Endothelial cell of umbilical vein (primary cell): Measurements from ENCODE around the gene SH3TC2. TPM values are rescaled to one million over a fixed set of nuclear protein-coding genes. Genes with fewer than 3 reads are reported as not detected.

ENCODE experiments used
- BruUV-seq: library from RNA; stranded (reverse); fragments of 400-500 nt; replicated peaks from 2 replicates; lab custom pipeline; 2021; lab: Mats Ljungman, UMichigan
- CTCF ChIA-PET: fragments of 300-600, 350-600 bp; sonication (Branson Sonifier 250); formaldehyde crosslinking; loops from one replicate; lab custom pipeline; 2021; ENCODE audit warnings: antibody characterized with exemption, inconsistent platforms; lab: Charles Lee
- POLR2A ChIA-PET: fragments of 300-600, 350-600 bp; sonication (Branson Sonifier 250); formaldehyde crosslinking; loops from one replicate; lab custom pipeline; 2021; ENCODE audit warnings: antibody characterized with exemption, inconsistent platforms; lab: Charles Lee
- DNase-seq: peaks from one replicate; pipeline ENCODE4 v3.0.0-alpha.2; 2011; ENCODE audit warnings: low read depth, low spot score
- FAIRE-seq: peaks from 2 replicates; lab custom pipeline; 2011; peaks lifted over from hg19 to GRCh38; lab: Jason Lieb, UNC
- H2AFZ ChIP-seq: 2 replicates; pipeline ENCODE4 v1.6.0; 2012; ENCODE audit warnings: low read depth, low read length, control low read depth, inconsistent platforms
- H3K27ac ChIP-seq: 2 replicates; pipeline ENCODE4 v1.5.1; 2011; ENCODE audit warnings: low read depth, mild to moderate bottlenecking, control low read depth, low read length, moderate library complexity; ENCODE audit not compliant: insufficient read depth
- H3K27me3 ChIP-seq, 2 experiments: 2 replicates each; pipeline versions ENCODE4 v1.6.0 to v1.6.1; 2011; ENCODE audit warnings: low read length in 2 of 2, mixed read lengths in 1 of 2; ENCODE audit not compliant: control insufficient read depth in 2 of 2, insufficient read depth in 2 of 2
- H3K36me3 ChIP-seq, 2 experiments: 2 replicates in 1 of 2; 3 replicates in 1 of 2; pipeline ENCODE4 v1.5.1; 2011; ENCODE audit warnings: low read length in 2 of 2, mild to moderate bottlenecking in 1 of 2, moderate library complexity in 1 of 2; ENCODE audit not compliant: control insufficient read depth in 2 of 2, insufficient read depth in 2 of 2; ENCODE audit errors: extremely low read depth in 1 of 2
- H3K4me1 ChIP-seq: 3 replicates; pipeline ENCODE4 v1.5.1; 2011; ENCODE audit warnings: mild to moderate bottlenecking, low read length; ENCODE audit not compliant: control insufficient read depth, insufficient read depth; ENCODE audit errors: extremely low read depth
- H3K4me2 ChIP-seq: 2 replicates; pipeline ENCODE4 v1.6.1; 2011; ENCODE audit warnings: low read length, control low read depth, mixed read lengths; ENCODE audit not compliant: insufficient read depth
- H3K4me3 ChIP-seq, 3 experiments: fragments of 200-600 bp in 1 of 3; sonication (generic), shearing (Covaris generic) in 1 of 3; replicated peaks in 1 of 3; 2 replicates each; pipeline ENCODE4 v1.5.1; 2011 to 2016; ENCODE audit warnings: control low read depth in 3 of 3, low read length in 3 of 3, mild to moderate bottlenecking in 2 of 3, inconsistent platforms in 1 of 3, low read depth in 1 of 3, moderate library complexity in 1 of 3; ENCODE audit not compliant: insufficient read depth in 1 of 3
- H3K79me2 ChIP-seq: 2 replicates; pipeline ENCODE4 v1.6.0; 2012; ENCODE audit warnings: low read length, inconsistent platforms; ENCODE audit not compliant: control insufficient read depth, insufficient read depth
- H3K9ac ChIP-seq: replicated peaks from 2 replicates; pipeline ENCODE3; 2011; ENCODE audit warnings: low read length, control low read depth; ENCODE audit not compliant: insufficient read depth; ENCODE audit errors: extremely low read depth
- H3K9me1 ChIP-seq: replicated peaks from 3 replicates; pipeline ENCODE4 v1.6.0; 2011; ENCODE audit warnings: mild to moderate bottlenecking, low read length; ENCODE audit not compliant: control insufficient read depth, insufficient read depth; ENCODE audit errors: extremely low read depth
- H3K9me3 ChIP-seq: replicated peaks from 2 replicates; pipeline ENCODE4 v1.5.1; 2012; ENCODE audit warnings: low read length, inconsistent platforms; ENCODE audit not compliant: control insufficient read depth, insufficient read depth
- H4K20me1 ChIP-seq: replicated peaks from 2 replicates; pipeline ENCODE3; 2011; ENCODE audit warnings: mild to moderate bottlenecking, low read length; ENCODE audit not compliant: control insufficient read depth, insufficient read depth; ENCODE audit errors: extremely low read depth
- GATA2 ChIP-seq: IDR thresholded peaks from 2 replicates; pipeline ENCODE4 v1.7.0; 2011; ENCODE audit warnings: low read depth, mild to moderate bottlenecking, moderate library complexity, mixed read lengths, low read length; ENCODE audit not compliant: insufficient read length, insufficient read depth
- POLR2AphosphoS5 ChIP-seq: IDR thresholded peaks from 2 replicates; pipeline ENCODE4 v1.6.1; 2012; ENCODE audit warnings: low read depth, mild to moderate bottlenecking, control low read depth, low read length, moderate library complexity; ENCODE audit not compliant: insufficient read depth
- dilution Hi-C: fragments of 300-500 bp; cut with MboI; formaldehyde crosslinking; loops from one replicate; pipeline ENCODE4 v1.15.0; 2019; ENCODE audit warnings: low sequenced_read_pairs; ENCODE audit not compliant: extremely low pct_ligation_motif_present
- intact Hi-C: fragments of 100-400 bp; cut with micrococcal nuclease; formaldehyde crosslinking; loops from one replicate; pipeline ENCODE4 v1.10.0; 2022
- polyA plus RNA-seq, 4 experiments: library from polyadenylated mRNA; depleted of rRNA in 3 of 4; stranded (reverse) in 3 of 4; unstranded in 1 of 4; fragments of >200 nt; gene quantifications; 2 replicates each; pipeline versions ENCODE4 v1.2.1 to v1.2.3, GENCODE V29; 2011 to 2012; ENCODE audit warnings: missing spikeins in 1 of 4
- total RNA-seq: library from RNA; stranded (reverse); gene quantifications from 2 replicates; pipeline ENCODE4 v1.2.3, GENCODE V29; 2021
- TF ChIP-seq, protein P1 (sequence below), 2 donors: IDR thresholded peaks; 1 replicate in 1 of 2; 2 replicates in 1 of 2; pipeline ENCODE4 v1.5.1; 2011; ENCODE audit warnings: low read length in 2 of 2, mild to moderate bottlenecking in 2 of 2, moderate library complexity in 2 of 2, control low read depth in 1 of 2, inconsistent platforms in 1 of 2, low read depth in 1 of 2; ENCODE audit not compliant: insufficient read depth in 1 of 2; ENCODE audit errors: extremely low read depth in 1 of 2

SH3TC2 gene
- total and polyA plus RNA-seq, 2 donors (not counting 3 experiments of a cell fraction or from before 2014, with no cell fraction given): 0.91 to 4.3 TPM

GRCh38 chr5:149061341-149061740, 1.5 kb downstream of the SH3TC2 start:
- BruUV-seq: no TSS peak
- TF ChIP-seq POLR2AphosphoS5: no peak
- Histone ChIP-seq H3K9me3 (no peaks in the 10 kb centered on the region), H3K27ac (peak overlapping the region; percentile 97), H3K27me3 (no peaks in the 10 kb centered on the region), H2AFZ (no peak overlapping the region), H3K9me1 (no peaks in the 10 kb centered on the region), H3K9ac (no peak overlapping the region), H3K36me3 (no peaks in the 10 kb centered on the region), H3K4me1 (peaks cover 39% of the 10 kb centered on the region), H3K4me3 (no peak overlapping the region), H3K79me2 (no peaks in the 10 kb centered on the region), H4K20me1 (no peaks in the 10 kb centered on the region), H3K4me2 (no peak overlapping the region)
- no peak for FAIRE-seq
- intact Hi-C loops (loop anchor here (5.0 to 10.0 kb wide), 2 partner anchors 503 to 679 kb away; partner anchors contain the start of gene FBXO38), dilution Hi-C loops (no loop called here)
- POLR2A ChIA-PET: interaction anchor here (0.6 kb wide), 1 partner anchor 192 kb away, joined by 3 read pairs; no protein-coding TSS in a partner anchor
- DNase-seq: no peak
- CTCF ChIA-PET: interaction anchor here (1.4 to 3.3 kb wide), 3 partner anchors 26 to 320 kb away, joined by 4 to 20 read pairs (median 8); no protein-coding TSS in a partner anchor

- H3K36me3 ChIP-seq: no peaks in the 10 kb centered on the region
- H3K9me3 ChIP-seq: no peaks in the 10 kb centered on the region
- POLR2A ChIA-PET: no interaction called here
- CTCF ChIA-PET: interaction anchor here (1.0 to 1.1 kb wide), 2 partner anchors 54 to 329 kb away, joined by 3 to 6 read pairs; no protein-coding TSS in a partner anchor
- no peak overlapping the region for H3K9ac ChIP-seq
- H3K27ac ChIP-seq: peak overlapping the region; percentile 97
- no peaks in the 10 kb centered on the region for H3K27me3 ChIP-seq
- dilution Hi-C loops: no loop called here
- H3K4me2 ChIP-seq: peak overlapping the region; percentile 17
- peak overlapping the region; percentile 52 for H2AFZ ChIP-seq
- no peak overlapping the region for H3K4me3 ChIP-seq
- no peaks in the 10 kb centered on the region for H3K9me1 ChIP-seq
- no peaks in the 10 kb centered on the region for H3K79me2 ChIP-seq
- peak; percentile 87 for FAIRE-seq
- intact Hi-C loops: loop anchor here (5.0 to 10.0 kb wide), 2 partner anchors 504 to 678 kb away; partner anchors contain the start of gene FBXO38
- BruUV-seq: no TSS peak
- peak; percentile 71 for DNase-seq
- H4K20me1 ChIP-seq: no peaks in the 10 kb centered on the region
- TF ChIP-seq, protein P1, sequence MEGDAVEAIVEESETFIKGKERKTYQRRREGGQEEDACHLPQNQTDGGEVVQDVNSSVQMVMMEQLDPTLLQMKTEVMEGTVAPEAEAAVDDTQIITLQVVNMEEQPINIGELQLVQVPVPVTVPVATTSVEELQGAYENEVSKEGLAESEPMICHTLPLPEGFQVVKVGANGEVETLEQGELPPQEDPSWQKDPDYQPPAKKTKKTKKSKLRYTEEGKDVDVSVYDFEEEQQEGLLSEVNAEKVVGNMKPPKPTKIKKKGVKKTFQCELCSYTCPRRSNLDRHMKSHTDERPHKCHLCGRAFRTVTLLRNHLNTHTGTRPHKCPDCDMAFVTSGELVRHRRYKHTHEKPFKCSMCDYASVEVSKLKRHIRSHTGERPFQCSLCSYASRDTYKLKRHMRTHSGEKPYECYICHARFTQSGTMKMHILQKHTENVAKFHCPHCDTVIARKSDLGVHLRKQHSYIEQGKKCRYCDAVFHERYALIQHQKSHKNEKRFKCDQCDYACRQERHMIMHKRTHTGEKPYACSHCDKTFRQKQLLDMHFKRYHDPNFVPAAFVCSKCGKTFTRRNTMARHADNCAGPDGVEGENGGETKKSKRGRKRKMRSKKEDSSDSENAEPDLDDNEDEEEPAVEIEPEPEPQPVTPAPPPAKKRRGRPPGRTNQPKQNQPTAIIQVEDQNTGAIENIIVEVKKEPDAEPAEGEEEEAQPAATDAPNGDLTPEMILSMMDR (IDR thresholded peaks at IDR 0.05; ENCODE audit: extremely low read depth in 1 of 2, insufficient read depth in 1 of 2, low read depth in 1 of 2, low read length in 2 of 2): no peak
- peak; percentile 27 for TF ChIP-seq POLR2AphosphoS5
- TF ChIP-seq GATA2: peak; percentile 46
- peaks cover 39% of the 10 kb centered on the region for H3K4me1 ChIP-seq
Observed at GRCh38 chr5:149060325-149060724, 2.5 kb downstream of the SH3TC2 start.
